Neural cell (in vitro differentiated cells): ENCODE measurements around the gene RAB11FIP4.

Experiments
- CTCF ChIP-seq: fragments of 450-650 bp; IDR thresholded peaks from 2 replicates; pipeline ENCODE4 v1.5.1; 2014; ENCODE audit warnings: antibody characterized with exemption, mild to moderate bottlenecking, moderate library complexity; ENCODE audit not compliant: poor library complexity, severe bottlenecking
- EP300 ChIP-seq: fragments of 450-650 bp; conservative IDR thresholded peaks from 2 replicates; pipeline ENCODE4 v1.6.1; 2014; ENCODE audit warnings: antibody characterized with exemption, mild to moderate bottlenecking, moderate library complexity; ENCODE audit not compliant: poor library complexity, severe bottlenecking
- EZH2 ChIP-seq: fragments of 200-600, 300-800 bp; shearing (Covaris generic), sonication (generic); IDR thresholded peaks from 2 replicates; pipeline ENCODE4 v1.6.1; 2014; ENCODE audit warnings: antibody characterized with exemption, low read length, borderline replicate concordance, mild to moderate bottlenecking; ENCODE audit not compliant: insufficient read depth, poor library complexity, severe bottlenecking
- POLR2AphosphoS5 ChIP-seq: IDR thresholded peaks from 2 replicates; pipeline ENCODE4 v1.6.1; 2012
- REST ChIP-seq: IDR thresholded peaks from 2 replicates; pipeline ENCODE4 v1.6.1; 2012; ENCODE audit warnings: borderline replicate concordance
- SMC3 ChIP-seq: fragments of 450-650 bp; conservative IDR thresholded peaks from 2 replicates; pipeline ENCODE4 v1.6.1; 2014; ENCODE audit warnings: antibody characterized with exemption, mild to moderate bottlenecking, moderate library complexity; ENCODE audit not compliant: poor library complexity

DNA sequence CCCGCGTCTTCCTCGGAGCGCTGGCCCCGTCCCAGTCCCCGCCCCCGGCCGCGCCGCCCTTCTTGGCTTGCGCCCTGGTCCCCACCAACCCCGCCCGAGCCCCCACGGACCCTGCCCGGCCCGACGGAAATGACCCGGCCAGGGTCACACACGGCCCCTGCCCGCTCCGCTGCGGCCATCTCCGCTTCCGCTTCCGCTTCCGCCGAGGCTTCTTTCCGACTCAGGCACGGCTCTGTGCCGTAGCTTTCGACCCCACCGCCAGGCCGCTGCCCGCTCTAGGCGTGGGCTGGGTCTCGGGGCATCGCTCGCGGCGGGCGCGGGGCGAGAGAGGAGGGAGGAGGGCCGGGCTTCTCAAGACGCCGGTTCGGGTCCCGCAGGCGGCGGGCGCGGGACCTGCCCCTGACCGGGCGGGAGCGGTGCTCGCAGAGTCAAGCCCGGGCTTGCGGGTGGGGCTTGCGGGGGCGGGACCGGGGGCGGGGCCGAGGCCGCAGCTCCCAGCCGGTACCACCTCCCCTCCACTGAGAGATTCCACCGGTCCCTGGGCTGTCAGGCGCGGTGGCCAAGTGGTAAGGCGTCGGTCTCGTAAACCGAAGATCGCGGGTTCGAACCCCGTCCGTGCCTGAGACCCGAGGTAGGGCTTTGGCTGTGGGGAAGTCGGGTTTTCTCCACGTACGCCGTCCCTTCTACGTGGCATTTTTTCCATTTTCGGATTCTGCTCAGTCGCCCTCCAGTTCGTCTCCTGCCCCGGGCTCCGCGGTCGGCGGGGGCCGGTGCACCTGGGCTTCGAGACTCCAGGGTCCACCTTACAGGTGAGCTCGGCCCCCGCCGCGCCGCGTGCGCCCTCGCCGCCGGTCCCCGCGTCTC, 158.3 kb downstream of the RAB11FIP4 start:
- TF ChIP-seq CTCF, result no peak
- TF ChIP-seq EZH2, result no peak
- peak; percentile 8 for TF ChIP-seq EP300
- TF ChIP-seq REST, result no peak
- peak; percentile 54 for TF ChIP-seq POLR2AphosphoS5
- peak; percentile 41 for TF ChIP-seq SMC3
